HepG2 (cell line): ENCODE results near the gene ATG13. TPM values are rescaled to one million over a fixed set of nuclear protein-coding genes. Genes with fewer than 3 reads are reported as not detected.
A peak's percentile ranks its signal among the peaks of the same experiment; 100 is the strongest.

Experiments
- RCOR2 ChIP-seq: IDR thresholded peaks from 2 replicates; pipeline ENCODE4 v1.6.1; 2016; ENCODE audit warnings: missing biosample characterization, missing genetic modification reagents
- RELA ChIP-seq: sonication (generic); formaldehyde crosslinking; IDR thresholded peaks from 2 replicates; pipeline ENCODE4 v1.4.0; 2020; ENCODE audit warnings: missing genetic modification reagents
- SNAPC2 ChIP-seq: sonication (generic); formaldehyde crosslinking; IDR thresholded peaks from 2 replicates; pipeline ENCODE4 v1.8.1; 2022; ENCODE audit warnings: mild to moderate bottlenecking, missing genetic modification reagents
- TCF7 ChIP-seq: sonication (generic); IDR thresholded peaks from 2 replicates; pipeline ENCODE4 v1.6.1; 2016; ENCODE audit warnings: antibody characterized with exemption, low read depth
- ZBTB40 ChIP-seq, 2 experiments: fragments of 450-650 bp in 1 of 2; sonication (generic) in 1 of 2; formaldehyde crosslinking in 1 of 2; IDR thresholded peaks; 2 replicates each; pipeline versions ENCODE4 v1.6.1 to v1.8.0; 2016 to 2022; ENCODE audit warnings: antibody characterized with exemption in 1 of 2, mild to moderate bottlenecking in 1 of 2, missing genetic modification reagents in 1 of 2
- ZFAT ChIP-seq: sonication (generic); formaldehyde crosslinking; conservative IDR thresholded peaks from 2 replicates; pipeline ENCODE4 v1.8.1; 2023; ENCODE audit warnings: missing genetic modification reagents, inconsistent platforms
- ZFYVE20 ChIP-seq: sonication (generic); formaldehyde crosslinking; IDR thresholded peaks from 2 replicates; pipeline ENCODE4 v1.8.0; 2023; ENCODE audit warnings: low read depth, mild to moderate bottlenecking, moderate library complexity, missing genetic modification reagents, borderline replicate concordance
- ZNF749 ChIP-seq: sonication (generic); formaldehyde crosslinking; IDR thresholded peaks from 2 replicates; pipeline ENCODE4 v1.8.0; 2022; ENCODE audit warnings: mild to moderate bottlenecking, missing genetic modification reagents, moderate library complexity, borderline replicate concordance
- polyA plus RNA-seq, 8 experiments: library from polyadenylated mRNA; depleted of rRNA in 3 of 8; stranded (reverse) in 7 of 8; unstranded in 1 of 8; fragments of >200 nt; fragmentation: Illumina TruSeq in 4 of 8; extraction: Trizol in 4 of 8; gene quantifications; 2 replicates each; pipeline versions ENCODE4 v1.2.1 to v1.2.3, GENCODE V29; 2011 to 2016; ENCODE audit warnings: low read depth in 4 of 8, missing spikeins in 1 of 8, mixed read lengths in 1 of 8; ENCODE audit not compliant: insufficient read depth in 1 of 8
- total RNA-seq, 5 experiments: library from RNA; depleted of rRNA; stranded (reverse); fragments of >200 nt; fragmentation: Illumina TruSeq; extraction: Trizol; gene quantifications; 2 replicates each; pipeline ENCODE4 v1.2.3, GENCODE V29; 2016; ENCODE audit warnings: low read depth in 1 of 5
- TF ChIP-seq, protein P1 (sequence below): sonication (generic); formaldehyde crosslinking; IDR thresholded peaks from 2 replicates; pipeline ENCODE4 v1.5.0; 2020; ENCODE audit warnings: mild to moderate bottlenecking, missing genetic modification reagents
- TF ChIP-seq, protein P2 (sequence below): IDR thresholded peaks from 2 replicates; pipeline ENCODE4 v1.6.1; 2016; ENCODE audit warnings: low read depth

The ATG13 gene
- total and polyA plus RNA-seq, 2 of the 13 experiments (the other 11 are each of a cell fraction or from before 2014, with no cell fraction given) = 55.0 to 77.3 TPM

GRCh38 chr11:46718155-46719019, 101.0 kb downstream of the ATG13 start (continued):
- TF ChIP-seq, protein P1, sequence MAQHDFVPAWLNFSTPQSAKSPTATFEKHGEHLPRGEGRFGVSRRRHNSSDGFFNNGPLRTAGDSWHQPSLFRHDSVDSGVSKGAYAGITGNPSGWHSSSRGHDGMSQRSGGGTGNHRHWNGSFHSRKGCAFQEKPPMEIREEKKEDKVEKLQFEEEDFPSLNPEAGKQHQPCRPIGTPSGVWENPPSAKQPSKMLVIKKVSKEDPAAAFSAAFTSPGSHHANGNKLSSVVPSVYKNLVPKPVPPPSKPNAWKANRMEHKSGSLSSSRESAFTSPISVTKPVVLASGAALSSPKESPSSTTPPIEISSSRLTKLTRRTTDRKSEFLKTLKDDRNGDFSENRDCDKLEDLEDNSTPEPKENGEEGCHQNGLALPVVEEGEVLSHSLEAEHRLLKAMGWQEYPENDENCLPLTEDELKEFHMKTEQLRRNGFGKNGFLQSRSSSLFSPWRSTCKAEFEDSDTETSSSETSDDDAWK (CRISPR knock-in tag) = no peak
- TF ChIP-seq SNAPC2 (CRISPR knock-in tag) = no peak; the same call in 1 of the 2 replicates
- TF ChIP-seq ZFAT (CRISPR knock-in tag) = no peak
- TF ChIP-seq TCF7 = no peak; the same call in 1 of the 2 replicates
- no peak for TF ChIP-seq ZBTB40 (IDR thresholded peaks at IDR 0.05)
- TF ChIP-seq ZBTB40 (CRISPR knock-in tag; IDR thresholded peaks at IDR 0.05) = no peak; the same call in 1 of the 2 replicates
- no peak for TF ChIP-seq ZFYVE20
- peak; percentile 84; the same call in 1 of the 2 replicates for TF ChIP-seq ZNF749 (CRISPR knock-in tag)
- 0 out of 2 replicates have a peak, but pooled peaks have one; percentile 71 for TF ChIP-seq RELA (CRISPR knock-in tag)
- TF ChIP-seq, protein P2, sequence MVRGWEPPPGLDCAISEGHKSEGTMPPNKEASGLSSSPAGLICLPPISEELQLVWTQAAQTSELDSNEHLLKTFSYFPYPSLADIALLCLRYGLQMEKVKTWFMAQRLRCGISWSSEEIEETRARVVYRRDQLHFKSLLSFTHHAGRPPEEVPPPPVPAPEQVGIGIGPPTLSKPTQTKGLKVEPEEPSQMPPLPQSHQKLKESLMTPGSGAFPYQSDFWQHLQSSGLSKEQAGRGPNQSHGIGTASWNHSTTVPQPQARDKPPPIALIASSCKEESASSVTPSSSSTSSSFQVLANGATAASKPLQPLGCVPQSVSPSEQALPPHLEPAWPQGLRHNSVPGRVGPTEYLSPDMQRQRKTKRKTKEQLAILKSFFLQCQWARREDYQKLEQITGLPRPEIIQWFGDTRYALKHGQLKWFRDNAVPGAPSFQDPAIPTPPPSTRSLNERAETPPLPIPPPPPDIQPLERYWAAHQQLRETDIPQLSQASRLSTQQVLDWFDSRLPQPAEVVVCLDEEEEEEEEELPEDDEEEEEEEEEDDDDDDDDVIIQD = 0 out of 2 replicates have a peak, but pooled peaks have one; percentile 37
- TF ChIP-seq RCOR2 (CRISPR knock-in tag) = peak; percentile 93
